GM12864 (cell line): ENCODE data around the gene GZMB.
"Not testable (repeated sequence)": the region's sequence is repeated elsewhere in the genome, so short reads cannot be mapped to it uniquely, and the experiment has no call there.

Source experiments
- DNase-seq: peaks from one replicate; pipeline ENCODE4 v3.0.0-alpha.2; 2011; ENCODE audit warnings: low read depth
- H3K4me3 ChIP-seq: 2 replicates; pipeline ENCODE4 v1.5.1; 2011; ENCODE audit warnings: mild to moderate bottlenecking, low read depth, low read length, control low read depth
- CTCF ChIP-seq: IDR thresholded peaks from 2 replicates; pipeline ENCODE4 v1.5.1; 2011; ENCODE audit warnings: low read depth, mild to moderate bottlenecking, moderate library complexity, low read length, control low read depth, inconsistent platforms; ENCODE audit errors: missing control alignments

The GZMB gene

GRCh38 chr14:24606297-24606696 lies 27.7 kb downstream of the GZMB start:
- no peak overlapping the region for H3K4me3 ChIP-seq
- TF ChIP-seq CTCF: no peak
- DNase-seq: no peak

- peak; percentile 99 for TF ChIP-seq CTCF
- DNase-seq: no peak
- H3K4me3 ChIP-seq: no peak overlapping the region
Observed at GRCh38 chr14:24605435-24606190, 28.4 kb downstream of the GZMB start.

GRCh38 chr14:24597403-24597802 lies 36.6 kb downstream of the GZMB start:
- TF ChIP-seq CTCF: no peak
- H3K4me3 ChIP-seq: no peak overlapping the region
- no peak for DNase-seq

- no peak for TF ChIP-seq CTCF
- no peak for DNase-seq
- H3K4me3 ChIP-seq: no peak overlapping the region
Observed at GRCh38 chr14:24595073-24595808, 38.7 kb downstream of the GZMB start.

GRCh38 chr14:24591004-24591403 lies 43.0 kb downstream of the GZMB start:
- not testable (repeated sequence) for DNase-seq, H3K4me3 ChIP-seq

GRCh38 chr14:24584402-24584801 lies 49.6 kb downstream of the GZMB start:
- H3K4me3 ChIP-seq, DNase-seq: not testable (repeated sequence)
